ENCODE data around the gene CDC42. TPM values are rescaled to one million over a fixed set of nuclear protein-coding genes. Genes with fewer than 3 reads are reported as not detected.
A peak's percentile ranks its signal among the peaks of the same experiment; 100 is the strongest.
"Not testable (repeated sequence)": the region's sequence is repeated elsewhere in the genome, so short reads cannot be mapped to it uniquely, and the experiment has no call there.

CDC42 gene
- total RNA-seq, 1 donor: 432 TPM

- not testable (repeated sequence) for H3K4me2 ChIP-seq (ENCODE audit: insufficient read depth, low read length); H3K79me2 ChIP-seq (ENCODE audit: insufficient read depth, low read length); H4K20me1 ChIP-seq (ENCODE audit: insufficient read depth, low read length); DNase-seq (ENCODE audit: insufficient read length, low spot score, missing footprints); H2AFZ ChIP-seq (ENCODE audit: low read length); H3K4me1 ChIP-seq (ENCODE audit: insufficient read depth, low read length); H3K4me3 ChIP-seq (ENCODE audit: insufficient read depth, low read length); H3K36me3 ChIP-seq (ENCODE audit: insufficient read depth, low read length); H3K27me3 ChIP-seq (ENCODE audit: insufficient read depth, low read length); H3K9me3 ChIP-seq (ENCODE audit: low read depth, low read length); H3K27ac ChIP-seq (ENCODE audit: low read depth, low read length)
Observed at GRCh38 chr1:22012752-22013151, 39.8 kb upstream of the CDC42 start.

DNA sequence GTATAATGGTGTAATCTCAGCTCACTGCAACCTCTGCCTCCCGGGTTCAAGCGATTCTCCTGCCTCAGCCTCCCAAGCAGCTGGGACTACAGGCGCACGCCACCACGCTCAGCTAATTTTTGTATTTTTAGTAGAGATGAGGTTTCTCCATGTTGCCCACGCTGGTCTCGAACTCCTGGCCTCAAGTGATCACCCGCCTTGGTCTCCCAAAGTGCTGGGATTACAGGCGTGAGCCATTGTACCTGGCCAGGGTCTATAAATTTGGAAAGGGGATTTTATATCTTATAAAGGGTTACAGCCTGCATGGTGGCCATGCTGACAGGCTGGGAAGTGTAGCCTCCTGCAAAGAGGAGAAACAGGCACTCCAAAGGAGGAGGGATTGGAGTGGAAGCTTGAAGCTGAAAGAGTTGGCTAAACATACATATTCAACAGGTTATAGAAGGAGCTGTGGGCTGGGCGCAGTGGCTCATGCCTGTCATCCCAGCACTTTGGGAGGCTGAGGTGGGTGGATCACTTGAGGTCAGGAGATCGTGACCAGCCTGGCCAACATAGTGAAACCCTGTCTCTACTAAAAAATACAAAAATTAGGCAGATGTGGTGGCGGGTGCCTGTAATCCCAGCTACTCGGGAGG, 37.8 kb upstream of the CDC42 start:
- not testable (repeated sequence) for H3K4me3 ChIP-seq (ENCODE audit: insufficient read depth, low read length); H4K20me1 ChIP-seq (ENCODE audit: insufficient read depth, low read length); H3K36me3 ChIP-seq (ENCODE audit: insufficient read depth, low read length); H3K27ac ChIP-seq (ENCODE audit: low read depth, low read length); H3K79me2 ChIP-seq (ENCODE audit: insufficient read depth, low read length); H3K27me3 ChIP-seq (ENCODE audit: insufficient read depth, low read length); H2AFZ ChIP-seq (ENCODE audit: low read length); H3K9me3 ChIP-seq (ENCODE audit: low read depth, low read length); DNase-seq (ENCODE audit: insufficient read length, low spot score, missing footprints); H3K4me2 ChIP-seq (ENCODE audit: insufficient read depth, low read length)
- peaks cover 15% of the 10 kb centered on the region for H3K4me1 ChIP-seq (ENCODE audit: insufficient read depth, low read length)

DNA sequence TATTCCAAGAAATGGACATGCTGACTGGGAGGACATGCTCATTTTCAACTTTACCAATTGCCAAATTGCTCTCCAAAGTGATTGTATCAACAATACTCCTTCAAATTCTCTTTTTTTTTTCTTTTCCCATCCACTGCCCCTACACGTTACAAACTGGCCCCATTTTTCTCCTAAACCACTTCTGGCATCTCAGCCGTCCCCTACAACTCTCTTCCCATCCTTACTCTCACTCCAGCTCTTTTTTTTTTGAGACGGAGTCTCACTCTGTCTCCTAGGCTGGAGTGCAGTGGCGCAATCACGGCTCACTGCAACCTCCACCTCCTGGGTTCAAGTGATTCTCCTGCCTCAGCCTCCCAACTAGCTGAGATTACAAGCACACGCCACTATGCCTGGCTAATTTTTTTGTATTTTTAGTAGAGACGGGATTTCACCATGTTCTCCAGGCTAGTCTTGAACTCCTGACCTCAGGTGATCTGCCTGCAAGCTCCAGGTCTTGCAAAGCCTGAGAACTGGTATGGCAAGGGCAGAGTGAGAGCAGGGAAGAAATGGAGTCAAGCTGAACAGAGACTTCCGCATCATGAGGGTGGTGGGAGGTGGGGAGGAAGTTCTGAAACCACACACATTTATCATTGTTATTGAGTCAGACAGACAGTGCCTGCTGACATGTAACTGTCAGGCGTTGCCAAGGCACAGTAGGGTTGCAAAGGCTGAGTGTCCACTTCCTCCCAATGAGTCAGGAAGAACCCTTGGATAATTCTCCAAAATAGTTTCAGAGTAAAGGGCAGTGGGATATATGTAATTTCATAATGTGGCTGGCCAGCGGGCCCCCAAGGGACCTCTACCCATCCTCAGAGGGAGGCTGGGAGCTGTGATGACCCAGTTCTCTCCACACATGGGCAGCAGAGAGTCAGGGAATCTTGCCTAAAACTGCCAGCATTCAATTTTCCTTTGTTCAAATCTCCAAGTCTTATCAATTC, 33.6 kb upstream of the CDC42 start:
- H3K4me2 ChIP-seq (ENCODE audit: insufficient read depth, low read length): peak overlapping the region; percentile 24
- H3K9me3 ChIP-seq (ENCODE audit: low read depth, low read length): no peaks in the 10 kb centered on the region
- no peaks in the 10 kb centered on the region for H3K79me2 ChIP-seq (ENCODE audit: insufficient read depth, low read length)
- H3K27me3 ChIP-seq (ENCODE audit: insufficient read depth, low read length): no peaks in the 10 kb centered on the region
- H3K36me3 ChIP-seq (ENCODE audit: insufficient read depth, low read length): no peaks in the 10 kb centered on the region
- H2AFZ ChIP-seq (ENCODE audit: low read length): no peak overlapping the region
- H3K27ac ChIP-seq (ENCODE audit: low read depth, low read length): peak overlapping the region; percentile 67
- H4K20me1 ChIP-seq (ENCODE audit: insufficient read depth, low read length): no peaks in the 10 kb centered on the region
- TF ChIP-seq, protein P1, sequence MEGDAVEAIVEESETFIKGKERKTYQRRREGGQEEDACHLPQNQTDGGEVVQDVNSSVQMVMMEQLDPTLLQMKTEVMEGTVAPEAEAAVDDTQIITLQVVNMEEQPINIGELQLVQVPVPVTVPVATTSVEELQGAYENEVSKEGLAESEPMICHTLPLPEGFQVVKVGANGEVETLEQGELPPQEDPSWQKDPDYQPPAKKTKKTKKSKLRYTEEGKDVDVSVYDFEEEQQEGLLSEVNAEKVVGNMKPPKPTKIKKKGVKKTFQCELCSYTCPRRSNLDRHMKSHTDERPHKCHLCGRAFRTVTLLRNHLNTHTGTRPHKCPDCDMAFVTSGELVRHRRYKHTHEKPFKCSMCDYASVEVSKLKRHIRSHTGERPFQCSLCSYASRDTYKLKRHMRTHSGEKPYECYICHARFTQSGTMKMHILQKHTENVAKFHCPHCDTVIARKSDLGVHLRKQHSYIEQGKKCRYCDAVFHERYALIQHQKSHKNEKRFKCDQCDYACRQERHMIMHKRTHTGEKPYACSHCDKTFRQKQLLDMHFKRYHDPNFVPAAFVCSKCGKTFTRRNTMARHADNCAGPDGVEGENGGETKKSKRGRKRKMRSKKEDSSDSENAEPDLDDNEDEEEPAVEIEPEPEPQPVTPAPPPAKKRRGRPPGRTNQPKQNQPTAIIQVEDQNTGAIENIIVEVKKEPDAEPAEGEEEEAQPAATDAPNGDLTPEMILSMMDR (IDR thresholded peaks at IDR 0.05; ENCODE audit: extremely low read depth, low read depth, low read length): peak; percentile 75
- no peak overlapping the region for H3K4me3 ChIP-seq (ENCODE audit: insufficient read depth, low read length)
- DNase-seq (ENCODE audit: insufficient read length, low spot score, missing footprints): peak; percentile 95
- H3K4me1 ChIP-seq (ENCODE audit: insufficient read depth, low read length): peaks cover 20% of the 10 kb centered on the region

DNA sequence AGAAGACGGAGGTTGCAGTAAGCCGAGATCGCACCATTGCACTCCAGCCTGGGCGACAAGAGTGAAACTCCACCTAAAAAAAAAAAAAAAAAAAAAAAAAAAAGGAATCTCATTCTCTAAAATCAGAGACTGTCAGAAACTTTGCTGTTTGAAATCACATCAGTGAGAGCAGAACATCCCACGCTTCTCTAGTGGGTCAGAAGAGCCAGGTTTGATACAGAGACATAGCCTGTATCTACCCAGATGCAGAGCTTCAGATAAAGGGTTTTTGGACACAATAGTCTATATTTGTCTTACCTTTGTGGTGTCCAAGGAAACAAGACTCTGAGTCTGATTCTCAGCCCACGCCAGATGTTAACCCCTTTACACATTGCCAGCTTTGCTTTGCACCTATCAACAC, 31.4 kb upstream of the CDC42 start:
- DNase-seq (ENCODE audit: insufficient read length, low spot score, missing footprints): no peak
- Histone ChIP-seq H4K20me1 (ENCODE audit: insufficient read depth, low read length) (no peaks in the 10 kb centered on the region), H3K4me2 (ENCODE audit: insufficient read depth, low read length) (no peak overlapping the region), H3K36me3 (ENCODE audit: insufficient read depth, low read length) (no peaks in the 10 kb centered on the region), H3K27ac (ENCODE audit: low read depth, low read length) (no peak overlapping the region), H3K27me3 (ENCODE audit: insufficient read depth, low read length) (no peaks in the 10 kb centered on the region), H3K4me1 (ENCODE audit: insufficient read depth, low read length) (peaks cover 31% of the 10 kb centered on the region), H3K79me2 (ENCODE audit: insufficient read depth, low read length) (no peaks in the 10 kb centered on the region), H3K9me3 (ENCODE audit: low read depth, low read length) (no peaks in the 10 kb centered on the region), H2AFZ (ENCODE audit: low read length) (no peak overlapping the region), H3K4me3 (ENCODE audit: insufficient read depth, low read length) (no peak overlapping the region)
- TF ChIP-seq, protein P1 (IDR thresholded peaks at IDR 0.05; ENCODE audit: extremely low read depth, low read depth, low read length): no peak
